Ishikawa (cell line): ENCODE results near the gene POGLUT2.
A peak's percentile ranks its signal among the peaks of the same experiment; 100 is the strongest.

ENCODE experiments used
- CEBPB ChIP-seq: IDR thresholded peaks from 2 replicates; pipeline ENCODE4 v1.6.1; 2012
- CREB1 ChIP-seq: IDR thresholded peaks from 2 replicates; pipeline ENCODE4 v1.6.1; 2012; ENCODE audit warnings: low read depth
- EGR1 ChIP-seq: IDR thresholded peaks from 2 replicates; pipeline ENCODE4 v1.6.1; 2012
- EP300 ChIP-seq: IDR thresholded peaks from 2 replicates; pipeline ENCODE4 v1.6.1; 2012; ENCODE audit warnings: borderline replicate concordance
- FOXM1 ChIP-seq: IDR thresholded peaks from 2 replicates; pipeline ENCODE4 v1.6.1; 2012; ENCODE audit warnings: low read depth, borderline replicate concordance
- NFIC ChIP-seq: IDR thresholded peaks from 2 replicates; pipeline ENCODE4 v1.6.1; 2012
- RAD21 ChIP-seq: IDR thresholded peaks from 2 replicates; pipeline ENCODE4 v1.6.1; 2012; ENCODE audit warnings: low read depth
- TAF1 ChIP-seq: IDR thresholded peaks from 2 replicates; pipeline ENCODE4 v1.6.1; 2012; ENCODE audit warnings: low read depth, mild to moderate bottlenecking
- TCF12 ChIP-seq: IDR thresholded peaks from 2 replicates; pipeline ENCODE4 v1.6.1; 2012; ENCODE audit warnings: low read depth
- TEAD4 ChIP-seq: IDR thresholded peaks from 2 replicates; pipeline ENCODE4 v1.6.1; 2012
- YY1 ChIP-seq: IDR thresholded peaks from 2 replicates; pipeline ENCODE4 v1.6.1; 2012; ENCODE audit warnings: low read depth
- ZBTB7A ChIP-seq: IDR thresholded peaks from 2 replicates; pipeline ENCODE4 v1.6.1; 2012; ENCODE audit warnings: low read depth
- TF ChIP-seq, protein P1 (sequence below): IDR thresholded peaks from 2 replicates; pipeline ENCODE4 v1.6.1; 2012
- TF ChIP-seq, protein P2 (sequence below): IDR thresholded peaks from 2 replicates; pipeline ENCODE4 v1.6.1; 2012
- TF ChIP-seq, protein P3 (sequence below): IDR thresholded peaks from 2 replicates; pipeline ENCODE4 v1.6.1; 2012; ENCODE audit warnings: low read depth, mild to moderate bottlenecking

The POGLUT2 gene

DNA sequence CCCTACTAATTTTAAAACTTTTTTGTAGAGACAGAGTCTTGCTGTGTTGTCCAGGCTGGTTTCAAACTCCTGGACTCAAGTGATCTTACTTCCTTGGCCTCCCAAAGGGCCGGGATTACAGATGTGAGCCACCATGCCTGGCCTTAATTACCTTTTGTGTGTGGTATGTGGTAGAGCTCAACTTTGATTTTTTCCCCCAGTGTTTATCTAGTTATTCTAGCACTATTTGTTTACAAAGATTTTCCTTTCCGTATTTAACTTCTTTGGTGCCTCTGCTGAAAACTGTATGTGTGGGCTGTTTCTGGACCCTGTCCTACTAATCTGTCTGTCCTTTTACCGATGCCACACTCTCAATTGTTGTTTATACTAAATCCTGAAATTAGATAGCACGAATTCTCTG is 37.7 kb upstream of the POGLUT2 start:
- TF ChIP-seq FOXM1 (no peak), TCF12 (no peak), TEAD4 (no peak), CREB1 (no peak), RAD21 (no peak), TAF1 (no peak)
- TF ChIP-seq, protein P1, sequence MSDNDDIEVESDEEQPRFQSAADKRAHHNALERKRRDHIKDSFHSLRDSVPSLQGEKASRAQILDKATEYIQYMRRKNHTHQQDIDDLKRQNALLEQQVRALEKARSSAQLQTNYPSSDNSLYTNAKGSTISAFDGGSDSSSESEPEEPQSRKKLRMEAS = no peak

DNA sequence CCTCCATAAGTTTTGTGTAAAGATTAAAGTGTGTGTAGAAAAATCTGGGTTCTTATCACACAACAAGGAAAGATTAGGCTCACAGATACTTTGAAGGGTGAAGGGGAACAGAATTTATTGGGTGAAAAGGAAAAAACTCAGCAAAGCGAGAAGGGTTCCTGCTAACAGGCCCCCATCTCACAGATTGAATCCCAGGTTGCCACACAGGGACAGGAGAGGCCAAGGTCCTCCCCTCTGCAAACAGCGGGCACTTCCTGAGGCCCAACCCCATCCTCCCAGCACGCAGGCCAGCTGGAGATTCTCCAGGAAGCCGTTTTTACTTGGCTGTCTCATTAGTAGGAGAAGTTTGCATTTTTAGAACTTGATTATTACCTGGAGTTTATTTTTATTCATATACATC is 31.9 kb upstream of the POGLUT2 start:
- TF ChIP-seq TAF1 = no peak
- TF ChIP-seq, protein P1 = no peak
- TF ChIP-seq CEBPB = no peak
- TF ChIP-seq CREB1 = no peak
- TF ChIP-seq, protein P2, sequence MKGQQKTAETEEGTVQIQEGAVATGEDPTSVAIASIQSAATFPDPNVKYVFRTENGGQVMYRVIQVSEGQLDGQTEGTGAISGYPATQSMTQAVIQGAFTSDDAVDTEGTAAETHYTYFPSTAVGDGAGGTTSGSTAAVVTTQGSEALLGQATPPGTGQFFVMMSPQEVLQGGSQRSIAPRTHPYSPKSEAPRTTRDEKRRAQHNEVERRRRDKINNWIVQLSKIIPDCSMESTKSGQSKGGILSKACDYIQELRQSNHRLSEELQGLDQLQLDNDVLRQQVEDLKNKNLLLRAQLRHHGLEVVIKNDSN = no peak
- TF ChIP-seq YY1 = no peak
- TF ChIP-seq RAD21 = no peak
- TF ChIP-seq EP300 = no peak
- TF ChIP-seq ZBTB7A = no peak
- TF ChIP-seq EGR1 = no peak
- TF ChIP-seq, protein P3, sequence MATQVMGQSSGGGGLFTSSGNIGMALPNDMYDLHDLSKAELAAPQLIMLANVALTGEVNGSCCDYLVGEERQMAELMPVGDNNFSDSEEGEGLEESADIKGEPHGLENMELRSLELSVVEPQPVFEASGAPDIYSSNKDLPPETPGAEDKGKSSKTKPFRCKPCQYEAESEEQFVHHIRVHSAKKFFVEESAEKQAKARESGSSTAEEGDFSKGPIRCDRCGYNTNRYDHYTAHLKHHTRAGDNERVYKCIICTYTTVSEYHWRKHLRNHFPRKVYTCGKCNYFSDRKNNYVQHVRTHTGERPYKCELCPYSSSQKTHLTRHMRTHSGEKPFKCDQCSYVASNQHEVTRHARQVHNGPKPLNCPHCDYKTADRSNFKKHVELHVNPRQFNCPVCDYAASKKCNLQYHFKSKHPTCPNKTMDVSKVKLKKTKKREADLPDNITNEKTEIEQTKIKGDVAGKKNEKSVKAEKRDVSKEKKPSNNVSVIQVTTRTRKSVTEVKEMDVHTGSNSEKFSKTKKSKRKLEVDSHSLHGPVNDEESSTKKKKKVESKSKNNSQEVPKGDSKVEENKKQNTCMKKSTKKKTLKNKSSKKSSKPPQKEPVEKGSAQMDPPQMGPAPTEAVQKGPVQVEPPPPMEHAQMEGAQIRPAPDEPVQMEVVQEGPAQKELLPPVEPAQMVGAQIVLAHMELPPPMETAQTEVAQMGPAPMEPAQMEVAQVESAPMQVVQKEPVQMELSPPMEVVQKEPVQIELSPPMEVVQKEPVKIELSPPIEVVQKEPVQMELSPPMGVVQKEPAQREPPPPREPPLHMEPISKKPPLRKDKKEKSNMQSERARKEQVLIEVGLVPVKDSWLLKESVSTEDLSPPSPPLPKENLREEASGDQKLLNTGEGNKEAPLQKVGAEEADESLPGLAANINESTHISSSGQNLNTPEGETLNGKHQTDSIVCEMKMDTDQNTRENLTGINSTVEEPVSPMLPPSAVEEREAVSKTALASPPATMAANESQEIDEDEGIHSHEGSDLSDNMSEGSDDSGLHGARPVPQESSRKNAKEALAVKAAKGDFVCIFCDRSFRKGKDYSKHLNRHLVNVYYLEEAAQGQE = no peak
- no peak for TF ChIP-seq TCF12
- TF ChIP-seq TEAD4 = no peak
- no peak for TF ChIP-seq FOXM1
- no peak for TF ChIP-seq NFIC

DNA sequence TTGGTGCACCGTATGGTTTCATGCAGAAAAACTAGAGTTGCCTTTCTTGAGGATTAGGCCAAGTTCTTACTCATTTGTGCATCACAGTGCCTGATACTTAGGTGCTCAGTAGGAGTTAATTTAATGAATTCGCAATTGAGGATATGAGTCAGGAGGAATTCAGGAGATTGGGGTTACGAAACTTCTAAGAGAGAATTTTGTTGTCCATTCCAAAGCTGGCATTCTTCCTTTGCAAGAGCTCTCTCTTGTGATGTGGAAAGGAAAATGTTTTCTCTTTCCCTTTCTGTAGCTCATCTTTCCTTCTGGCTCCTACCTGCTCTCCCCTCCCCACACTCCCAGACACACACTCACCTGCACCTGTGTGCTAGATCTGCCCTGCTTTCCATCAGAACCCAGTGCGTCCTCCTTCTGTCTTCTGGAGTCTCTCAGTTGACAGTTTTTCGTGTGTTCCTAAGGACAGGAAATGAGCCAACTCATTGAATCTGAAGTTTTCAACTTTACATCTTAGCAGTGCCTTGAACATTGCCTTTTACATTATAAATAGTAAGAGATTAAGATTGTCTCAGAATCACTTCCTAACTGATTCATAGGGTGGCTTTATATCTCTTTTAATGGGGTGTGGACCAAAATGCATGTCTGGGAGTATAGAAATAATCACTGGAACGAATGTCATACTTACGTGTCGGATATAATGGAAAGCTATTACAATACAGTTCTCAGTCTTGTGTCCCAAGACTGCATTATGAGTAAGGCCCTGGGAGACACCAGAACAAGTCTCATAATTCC is 27.3 kb upstream of the POGLUT2 start:
- TF ChIP-seq TCF12 (no peak), CEBPB (peak; percentile 4; the same call in 1 of the 2 replicates), NFIC (no peak)

DNA sequence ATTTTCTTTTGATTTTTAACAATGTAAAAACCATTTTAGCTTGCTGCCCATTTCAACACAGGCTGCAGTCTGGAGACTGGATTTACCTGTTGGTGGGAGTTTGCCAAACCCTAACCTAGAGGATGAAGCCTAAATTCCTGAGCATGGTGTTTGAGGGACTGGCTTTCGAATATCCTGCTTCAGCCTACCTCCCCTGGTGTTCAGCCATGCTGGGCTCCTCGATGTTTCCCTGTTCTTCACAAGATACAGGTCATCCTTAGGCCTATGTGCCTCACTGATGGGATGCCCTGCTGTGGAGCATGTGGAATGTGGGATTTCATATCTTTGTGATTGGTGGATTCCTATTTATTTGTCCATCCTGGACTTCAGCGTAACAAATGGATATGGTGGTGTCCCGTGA is 26.6 kb upstream of the POGLUT2 start:
- TF ChIP-seq CREB1 = no peak
- TF ChIP-seq, protein P3 = no peak
- TF ChIP-seq, protein P1 = no peak
- no peak for TF ChIP-seq EP300
- TF ChIP-seq, protein P2 = no peak
- TF ChIP-seq TAF1 = no peak

DNA sequence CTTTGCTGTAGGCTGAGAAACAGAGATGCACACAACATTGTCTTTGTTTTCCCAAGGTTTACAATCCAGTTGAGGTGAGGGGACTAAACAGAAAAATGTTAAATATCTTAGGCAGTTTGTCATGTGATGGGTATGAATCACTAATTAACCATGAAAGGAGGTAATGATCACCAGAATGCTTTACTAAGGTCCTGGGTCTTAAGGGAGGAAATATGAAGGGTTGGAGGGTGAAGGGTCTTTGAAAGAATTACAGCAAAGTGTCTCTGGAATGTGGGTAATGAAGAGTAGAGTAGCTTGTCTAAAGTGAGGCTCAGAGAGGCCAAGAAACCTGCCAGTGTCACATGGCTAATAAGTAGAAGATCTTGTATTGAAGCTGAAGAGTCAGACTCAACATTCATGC is 19.1 kb upstream of the POGLUT2 start:
- TF ChIP-seq, protein P3 = no peak
- TF ChIP-seq ZBTB7A = no peak
- TF ChIP-seq YY1 = no peak
- no peak for TF ChIP-seq CEBPB
- TF ChIP-seq RAD21 = no peak
- TF ChIP-seq CREB1 = no peak
- no peak for TF ChIP-seq NFIC
- TF ChIP-seq, protein P2 = no peak
- TF ChIP-seq TCF12 = no peak
- TF ChIP-seq FOXM1 = no peak
- TF ChIP-seq, protein P1 = no peak
- no peak for TF ChIP-seq TEAD4
